GM21576 (cell line): ENCODE measurements around the gene DNAJC1.
"Not testable (repeated sequence)": the region's sequence is repeated elsewhere in the genome, so short reads cannot be mapped to it uniquely, and the experiment has no call there.

Experiments used
- ATAC-seq: cut with Tn5 transposase; IDR thresholded peaks from one replicate; pipeline ENCODE4 v1.9.1; 2021; ENCODE audit warnings: mild to moderate bottlenecking, moderate library complexity; ENCODE audit not compliant: unreplicated experiment

Gene DNAJC1

DNA sequence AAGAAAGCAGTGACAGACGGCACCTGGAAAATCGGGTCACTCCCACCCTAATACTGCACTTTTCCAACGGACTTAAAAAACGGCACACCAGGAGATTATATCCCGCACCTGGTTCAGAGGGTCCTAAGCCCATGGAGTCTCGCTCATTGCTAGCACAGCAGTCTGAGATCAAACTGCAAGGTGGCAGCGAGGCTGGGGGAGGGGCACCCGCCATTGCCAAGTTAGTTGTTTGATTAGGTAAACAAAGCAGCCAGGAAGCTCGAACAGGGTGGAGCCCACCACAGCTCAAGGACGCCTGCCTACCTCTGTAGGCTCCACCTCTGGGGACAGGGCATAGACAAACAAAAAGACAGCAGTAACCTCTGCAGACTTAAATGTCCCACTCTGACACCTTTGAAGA is 169.0 kb downstream of the DNAJC1 start:
- ATAC-seq: not testable (repeated sequence)

DNA sequence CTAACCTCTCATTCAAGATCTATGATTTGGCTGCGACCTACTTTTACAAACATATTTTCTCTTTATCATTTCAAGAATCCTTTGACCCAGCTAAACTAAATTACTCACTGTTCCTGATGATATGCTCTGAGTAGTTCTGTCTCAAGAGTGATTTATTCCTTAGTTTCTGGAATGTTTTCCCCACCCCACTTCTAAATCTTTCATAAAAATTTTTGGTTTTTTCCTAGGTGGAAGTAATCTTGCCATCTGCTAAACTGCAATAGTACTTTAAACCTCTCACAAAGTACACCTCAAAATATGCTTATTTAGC is 170.8 kb downstream of the DNAJC1 start:
- ATAC-seq: no peak

DNA sequence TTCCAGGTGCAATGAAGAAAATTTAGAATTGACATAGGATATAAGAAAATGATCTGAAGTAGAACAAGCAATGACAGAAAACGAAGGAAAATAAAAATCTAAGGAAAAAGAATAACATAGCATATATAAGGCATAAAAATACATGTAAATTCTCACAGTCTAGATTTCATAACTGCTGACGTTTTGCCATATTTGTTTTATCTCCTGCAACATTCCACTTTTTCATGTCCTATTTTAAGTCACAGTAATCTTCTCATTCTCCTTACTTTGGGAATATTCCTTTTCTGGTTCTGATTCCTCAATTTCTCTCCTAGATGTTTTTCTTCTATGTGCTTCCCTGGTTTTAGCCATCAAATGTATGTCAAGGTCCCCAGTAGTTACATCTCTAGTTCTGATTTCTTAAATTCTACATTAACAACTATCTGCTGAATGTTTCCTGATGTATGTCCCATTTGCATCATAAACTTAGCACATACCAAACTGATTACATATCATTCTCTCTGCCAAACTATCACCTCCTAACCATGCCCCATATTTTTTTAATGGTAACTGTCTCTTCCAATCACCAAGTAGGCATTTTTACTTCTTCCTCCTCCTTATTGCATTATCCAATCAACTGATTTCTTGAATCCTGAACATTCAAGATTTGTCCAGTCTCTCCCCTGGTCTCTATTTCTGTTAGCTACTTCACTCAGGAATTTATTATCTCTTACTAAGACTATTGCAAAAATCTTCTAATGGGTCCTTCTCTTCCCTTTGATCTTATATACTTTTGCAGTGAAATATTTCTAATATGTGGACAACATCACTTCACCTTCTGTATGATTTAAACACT is 171.3 kb downstream of the DNAJC1 start:
- ATAC-seq: no peak

DNA sequence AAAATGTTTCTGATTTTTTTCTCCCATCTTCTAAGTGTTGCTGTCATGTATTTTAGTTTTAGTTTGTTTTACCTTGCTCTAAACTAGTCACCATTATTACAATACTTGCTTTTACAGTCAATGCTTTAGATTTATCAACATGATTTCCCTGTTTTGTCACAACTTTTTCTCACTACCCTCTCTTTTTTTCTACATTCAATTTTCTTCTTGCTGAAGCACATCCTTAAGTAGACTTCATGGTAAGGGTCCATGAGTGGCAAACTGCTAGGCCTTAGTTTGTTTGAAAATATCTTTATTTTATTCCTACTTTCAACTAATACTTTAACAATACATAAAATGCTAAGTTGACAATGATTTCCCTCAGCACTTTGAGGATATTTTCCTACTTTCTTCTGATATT is 173.5 kb downstream of the DNAJC1 start:
- ATAC-seq: no peak

DNA sequence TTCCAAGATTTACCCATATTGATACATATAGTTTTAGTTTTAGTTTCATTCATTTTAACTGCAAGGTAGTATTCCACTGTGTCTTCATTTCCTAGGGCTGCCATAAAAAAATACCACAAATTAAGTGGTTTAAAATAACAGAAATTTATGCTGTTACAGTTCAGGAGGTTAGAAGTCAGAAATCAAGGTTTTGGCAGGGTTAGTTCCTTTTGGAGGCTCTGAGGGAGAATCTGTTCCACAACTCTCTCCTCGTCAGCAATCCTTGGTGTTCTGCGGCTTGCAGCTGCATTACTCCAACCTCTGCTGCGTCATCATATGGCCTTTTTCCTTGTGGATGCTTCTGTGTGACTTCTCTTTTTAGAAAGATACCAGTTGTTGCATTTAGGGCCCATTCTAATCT is 176.2 kb downstream of the DNAJC1 start:
- ATAC-seq: no peak

DNA sequence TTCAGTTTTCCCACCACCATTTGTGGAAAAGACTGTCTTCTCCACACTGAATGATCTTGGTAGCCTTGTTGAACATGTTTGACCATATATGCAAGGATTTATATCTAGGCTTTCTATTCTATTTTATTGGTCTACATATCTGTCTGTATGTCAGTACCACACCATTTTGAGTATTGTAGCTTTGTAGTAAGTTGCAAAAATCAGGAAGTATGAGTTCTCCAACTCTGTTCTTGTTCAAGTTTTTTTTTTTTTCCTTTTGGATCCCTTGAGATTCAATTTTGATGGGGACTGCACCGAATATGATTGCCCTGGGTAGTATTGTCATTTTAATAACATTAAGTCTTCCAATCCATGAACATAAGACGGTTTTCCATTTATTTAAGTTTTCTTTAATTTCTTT is 176.8 kb downstream of the DNAJC1 start:
- no peak for ATAC-seq

DNA sequence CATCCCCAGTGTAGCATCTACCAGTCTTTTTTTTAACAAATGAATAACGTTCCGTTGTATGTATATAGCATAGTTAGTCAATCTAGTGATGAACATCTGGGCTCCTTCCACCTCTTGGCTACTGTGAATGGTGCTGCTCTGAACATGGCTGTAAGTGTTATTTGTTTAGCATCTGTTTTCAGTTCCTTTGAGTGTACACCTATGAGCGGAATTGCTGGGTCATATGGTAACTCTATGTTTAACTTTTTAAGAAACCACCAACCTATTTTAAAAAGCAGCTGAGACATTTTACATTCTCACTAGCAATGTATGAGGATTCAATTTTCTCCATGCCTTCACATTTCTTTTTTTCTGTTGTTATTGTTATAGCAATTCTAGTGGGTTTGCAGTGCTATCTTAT is 178.2 kb downstream of the DNAJC1 start:
- no peak for ATAC-seq

DNA sequence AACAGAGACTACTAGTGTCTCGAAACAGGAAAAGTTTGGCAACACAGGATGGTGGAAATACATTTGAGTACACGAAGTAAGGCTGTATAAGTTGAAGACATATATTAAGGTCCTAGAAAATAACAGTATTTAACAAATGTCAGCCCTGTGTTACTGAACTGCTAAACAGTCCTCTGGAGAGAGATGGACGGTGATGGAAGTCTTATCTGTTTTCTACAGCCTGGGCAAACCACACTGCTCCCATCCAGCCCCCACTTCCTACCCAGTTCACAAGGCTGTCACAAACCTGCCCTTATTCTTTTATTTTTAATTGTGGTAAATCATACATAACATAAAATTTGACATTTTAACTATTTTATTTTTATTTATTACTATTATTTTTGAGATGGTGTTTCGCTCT is 179.1 kb downstream of the DNAJC1 start:
- no peak for ATAC-seq

DNA sequence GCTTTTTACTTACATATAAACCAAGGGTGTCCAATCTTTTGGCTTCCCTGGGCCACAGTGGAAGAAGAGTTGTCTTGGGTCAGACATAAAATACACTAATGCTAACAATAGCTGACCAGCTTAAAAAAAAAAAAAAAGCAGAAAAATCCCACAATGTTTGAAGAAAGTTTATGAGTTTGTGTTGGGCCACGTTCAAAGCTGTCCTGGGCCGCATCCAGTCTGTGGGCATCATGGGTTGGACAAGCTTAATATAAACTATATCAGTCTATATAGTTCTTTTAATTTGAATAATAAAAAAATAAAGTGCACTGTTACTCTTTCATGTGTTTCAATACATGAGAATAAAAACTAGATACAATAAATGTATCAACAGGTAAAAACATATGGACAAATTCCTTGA is 179.9 kb downstream of the DNAJC1 start:
- no peak for ATAC-seq

DNA sequence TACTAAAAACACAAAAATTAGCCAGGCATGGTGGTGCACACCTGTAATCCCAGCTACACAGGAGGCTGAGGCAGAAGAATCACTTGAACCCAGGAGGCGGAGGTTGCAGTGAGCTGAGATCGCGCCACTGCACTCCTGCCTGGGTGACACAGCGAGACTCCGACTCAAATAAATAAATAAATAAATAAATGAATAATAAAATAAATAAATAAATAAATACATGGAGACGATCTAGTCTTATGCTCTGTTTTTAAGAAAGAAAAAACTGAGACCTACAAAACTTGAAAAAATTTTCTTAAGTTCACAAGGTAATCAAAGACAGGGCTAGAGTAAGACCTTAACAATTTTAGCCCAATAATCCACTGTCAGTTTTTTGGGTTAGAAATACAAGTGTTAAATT is 181.3 kb downstream of the DNAJC1 start:
- not testable (repeated sequence) for ATAC-seq

DNA sequence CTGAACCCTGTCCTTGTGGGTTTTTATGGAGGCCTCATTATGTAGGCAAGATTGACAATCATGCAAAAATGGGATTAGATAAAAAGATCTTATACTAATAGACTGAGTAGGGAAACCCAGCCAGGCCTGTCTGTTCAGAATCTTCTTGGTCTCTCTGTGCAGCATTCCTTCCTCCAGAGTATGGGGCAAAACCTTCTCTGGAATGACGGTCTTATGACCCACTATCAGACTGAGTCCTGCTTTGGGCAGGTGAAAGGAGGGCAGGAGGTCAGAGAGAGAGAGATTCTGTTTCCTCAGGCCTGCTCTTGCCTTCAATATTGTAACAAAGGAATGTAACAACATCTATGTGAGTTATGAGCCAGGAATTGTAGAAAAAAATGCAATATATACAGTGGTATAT is 182.6 kb downstream of the DNAJC1 start:
- no peak for ATAC-seq

DNA sequence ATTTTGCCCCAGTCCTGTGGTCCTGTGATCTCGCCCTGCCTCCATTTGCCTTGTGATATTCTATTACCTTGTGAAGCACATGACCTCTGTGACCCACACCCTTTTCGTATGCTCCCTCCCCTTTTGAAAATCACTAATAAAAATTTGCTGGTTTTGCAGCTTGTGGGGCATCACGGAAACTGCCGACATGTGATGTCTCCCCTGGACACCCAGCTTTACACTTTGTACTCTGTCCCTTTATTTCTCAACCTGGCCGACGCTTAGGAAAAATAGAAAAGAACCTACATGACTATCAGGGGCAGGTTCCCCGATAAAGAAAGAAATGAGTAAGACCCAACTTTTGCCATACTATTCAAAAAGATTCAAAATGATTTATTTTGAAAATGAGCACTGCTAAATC is 185.1 kb downstream of the DNAJC1 start:
- ATAC-seq: not testable (repeated sequence)

DNA sequence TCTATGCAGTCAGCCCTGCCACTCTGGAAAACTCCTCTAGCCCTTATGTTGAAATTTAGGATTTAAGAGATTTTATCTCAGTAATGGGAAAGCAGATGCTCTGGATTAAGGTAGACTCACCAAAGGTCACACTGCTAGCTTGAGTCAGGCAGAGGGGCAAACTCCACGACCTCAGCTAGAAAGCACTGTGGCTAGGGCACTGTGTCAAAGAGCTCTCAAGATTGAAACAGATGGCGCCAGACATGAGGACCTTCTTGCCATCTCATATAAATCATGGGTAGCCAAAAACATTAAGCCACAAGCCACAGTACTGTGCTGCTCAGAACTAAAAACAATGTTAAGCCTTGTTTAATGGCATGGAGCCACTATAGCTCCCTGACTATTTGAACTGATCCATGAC is 188.7 kb downstream of the DNAJC1 start:
- no peak for ATAC-seq

DNA sequence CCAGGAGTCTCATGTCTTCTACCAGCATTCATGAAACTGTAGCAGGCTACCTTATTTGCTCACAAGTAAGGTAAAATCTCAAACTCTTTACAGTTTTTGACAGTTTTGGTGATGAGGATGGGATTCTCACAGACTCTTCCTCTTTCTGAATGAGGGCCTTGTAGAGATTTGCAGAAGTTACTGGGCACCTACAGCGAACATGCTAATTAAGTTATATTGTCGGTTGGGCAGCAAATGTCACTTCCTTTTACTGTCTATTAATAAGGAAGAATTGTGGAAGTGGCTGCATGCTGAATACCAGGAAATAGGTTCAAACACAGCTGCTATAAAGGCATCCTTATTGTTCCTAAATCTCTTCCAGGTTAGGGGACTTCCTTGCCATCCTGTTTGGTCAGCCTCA is 189.6 kb downstream of the DNAJC1 start:
- ATAC-seq: no peak

DNA sequence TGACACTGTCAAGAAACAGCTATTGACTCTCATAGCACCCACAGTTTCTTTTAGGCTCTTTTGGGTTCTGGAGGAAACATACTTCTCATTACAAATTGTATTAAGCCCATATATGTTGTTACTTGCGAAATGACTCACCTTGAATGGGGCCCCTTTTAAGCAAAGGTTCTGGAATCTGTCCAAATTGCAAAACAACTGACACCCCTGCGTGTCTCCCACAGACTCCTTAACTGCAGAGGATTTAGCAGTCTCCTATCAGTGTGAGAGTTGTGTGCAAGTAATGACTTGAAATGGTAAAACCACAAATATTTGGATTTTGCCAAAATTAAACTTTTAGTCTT is 192.3 kb downstream of the DNAJC1 start:
- ATAC-seq: no peak

DNA sequence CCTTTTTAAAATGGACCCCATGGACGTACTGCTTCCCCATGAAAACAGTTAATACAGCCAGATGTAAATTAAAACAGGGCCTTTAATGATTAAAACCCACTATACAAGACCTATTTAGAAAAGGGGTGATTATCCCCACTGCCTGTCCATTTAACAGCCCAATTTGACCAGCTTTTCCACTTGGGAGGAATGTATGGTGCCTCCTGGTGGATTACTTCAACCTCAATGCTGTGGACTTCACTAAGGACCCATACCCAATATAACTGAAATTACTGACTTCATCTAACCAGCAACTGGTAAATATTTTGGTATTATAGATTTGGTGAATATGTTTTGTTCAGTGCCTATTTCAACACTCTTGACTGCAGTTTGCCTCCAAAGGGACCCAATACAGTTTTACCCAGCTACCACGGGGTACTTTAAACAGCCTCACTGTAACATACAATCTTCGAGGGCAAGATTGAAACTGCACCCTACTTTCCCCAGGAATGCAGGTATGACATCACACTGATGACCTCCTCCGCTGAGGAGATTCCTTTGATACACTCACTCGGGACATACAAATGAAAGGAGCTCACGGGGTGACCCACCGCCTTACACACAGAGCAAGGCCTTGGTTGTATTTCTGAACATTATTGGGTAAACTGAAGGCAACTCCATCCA is 192.8 kb downstream of the DNAJC1 start:
- ATAC-seq: no peak

DNA sequence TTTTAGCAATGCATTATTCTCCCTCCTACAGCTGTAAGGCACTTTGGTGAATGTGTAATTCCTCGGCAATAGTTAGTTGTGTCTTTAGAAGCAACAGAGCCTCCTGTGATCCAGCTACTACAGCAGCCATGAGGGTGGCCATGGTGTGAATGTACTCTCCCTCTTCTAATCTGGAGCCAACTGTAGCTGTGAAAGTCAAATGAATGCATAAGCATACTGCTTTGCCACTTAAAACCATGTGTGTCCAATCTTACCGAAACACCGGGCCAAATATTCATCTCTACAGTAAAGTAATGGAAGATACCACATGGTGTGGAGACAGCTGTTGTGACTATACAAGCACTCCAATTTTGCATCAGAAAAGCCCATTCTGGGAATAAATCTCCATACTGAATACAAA is 195.0 kb downstream of the DNAJC1 start:
- ATAC-seq: no peak

DNA sequence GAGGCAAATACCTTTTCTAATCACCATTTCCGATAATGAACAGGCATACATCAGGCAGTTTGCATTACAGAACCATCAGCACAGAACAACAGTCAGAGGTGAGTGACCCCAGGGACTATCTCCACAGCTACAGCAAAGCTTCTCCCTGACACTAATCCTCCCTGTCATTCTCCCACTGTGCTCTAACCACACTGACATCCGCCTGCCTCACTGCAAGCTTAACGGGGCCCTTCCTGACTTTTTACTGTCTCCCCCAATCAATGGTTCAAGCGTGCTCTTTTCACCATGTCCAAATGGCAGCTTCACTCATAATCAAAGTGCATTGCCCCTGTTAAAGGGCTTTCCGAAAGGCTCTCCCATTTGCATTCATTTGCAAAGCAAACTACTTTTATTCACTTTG is 196.3 kb downstream of the DNAJC1 start:
- no peak for ATAC-seq

DNA sequence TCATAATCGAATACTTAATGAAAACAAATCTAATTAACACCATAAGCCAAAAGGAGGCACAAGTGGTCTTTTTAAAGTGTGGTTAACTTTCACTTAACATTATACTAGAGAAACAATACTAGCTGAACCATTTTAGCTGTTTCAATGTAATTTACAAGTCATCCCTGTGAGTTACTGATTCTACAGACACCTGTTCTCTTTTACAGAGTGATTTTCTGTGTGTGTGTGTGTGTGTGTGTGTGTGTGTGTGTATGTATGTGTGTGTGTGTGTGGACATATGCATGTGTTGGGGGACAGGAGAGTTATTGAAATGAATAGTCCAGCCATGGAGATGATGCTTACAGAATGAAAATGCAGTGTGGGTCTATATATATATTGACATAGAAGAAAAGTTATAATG is 200.2 kb downstream of the DNAJC1 start:
- no peak for ATAC-seq

DNA sequence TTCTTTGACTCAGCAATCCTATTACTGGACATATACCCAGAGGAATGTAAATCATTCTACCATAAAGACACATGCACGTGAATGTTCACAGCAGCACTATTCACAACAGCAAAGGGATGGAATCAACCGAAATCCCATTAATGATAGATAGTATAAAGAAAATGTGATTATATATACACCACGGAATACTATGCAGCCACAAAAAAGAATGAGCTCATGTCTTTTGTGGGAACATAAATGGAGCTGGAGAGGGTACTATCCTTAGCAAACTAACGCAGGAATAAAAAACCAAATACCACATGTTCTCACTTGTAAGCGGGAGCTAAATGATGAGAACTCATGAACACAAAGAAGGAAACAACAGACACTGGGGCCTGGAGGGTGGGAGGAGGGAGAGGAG is 201.9 kb downstream of the DNAJC1 start:
- ATAC-seq: no peak

DNA sequence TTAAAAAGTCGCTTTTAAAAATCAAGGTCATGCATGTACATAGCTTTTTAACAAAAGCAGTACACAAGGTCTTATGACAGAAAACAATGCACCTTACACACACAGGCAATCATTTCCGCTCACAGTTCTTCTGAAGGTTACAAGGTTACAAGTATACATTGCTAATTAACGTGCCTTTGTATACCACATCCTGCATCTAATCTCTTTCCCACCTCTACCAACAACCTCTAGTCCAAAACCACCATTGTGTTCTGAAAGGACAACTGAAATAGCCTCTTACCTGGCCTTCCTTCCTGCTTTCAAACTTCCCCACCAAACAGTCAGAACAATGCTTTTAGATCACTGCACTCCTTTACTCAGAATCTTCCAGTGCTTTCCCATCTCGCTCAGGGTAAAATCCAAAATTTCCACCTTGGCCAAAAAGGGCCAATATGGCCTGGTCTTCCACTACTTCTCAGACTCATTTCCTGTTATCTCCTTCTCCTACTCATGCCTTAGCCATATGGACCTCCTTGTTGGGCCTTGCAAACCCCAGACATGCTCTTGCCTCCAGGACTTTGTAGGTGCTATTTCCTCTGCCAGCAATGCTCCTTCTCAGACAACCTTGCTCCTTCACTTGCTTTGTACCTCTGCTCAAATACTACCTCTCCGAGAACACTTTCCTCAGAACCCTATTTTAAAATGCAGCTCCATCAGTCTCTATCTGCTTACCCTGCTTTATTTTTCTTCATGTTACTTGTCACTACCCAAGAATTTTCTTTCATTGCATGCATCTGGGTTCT is 205.4 kb downstream of the DNAJC1 start:
- ATAC-seq: no peak

DNA sequence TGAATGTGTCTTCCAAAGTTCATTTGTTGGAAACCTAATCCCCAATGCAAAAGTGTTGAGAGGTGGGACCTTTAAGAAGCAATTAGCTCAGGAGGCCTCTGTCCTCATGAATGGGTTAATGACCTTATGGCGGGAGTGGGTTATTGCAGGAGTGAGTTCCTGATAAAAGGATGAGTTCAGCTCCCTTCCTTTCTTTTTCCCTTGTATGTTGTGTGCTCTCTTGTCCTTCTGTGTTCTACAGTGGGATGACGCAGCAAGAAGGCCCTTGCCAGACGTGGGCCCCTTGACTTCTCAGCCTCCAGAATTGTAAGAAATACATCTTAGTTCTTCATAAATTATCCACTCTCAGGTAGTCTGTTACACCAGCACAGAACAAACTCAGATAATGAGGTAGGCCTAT is 206.0 kb downstream of the DNAJC1 start:
- ATAC-seq: no peak
